Lung (tissue), 12 donors: Measurements from ENCODE around the gene CRIP2. TPM values are rescaled to one million over a fixed set of nuclear protein-coding genes. Genes with fewer than 3 reads are reported as not detected.

ENCODE experiments used
- ATAC-seq: fragments of 200-7000 bp; cut with Tn5 transposase; one replicate; pipeline ENCODE4 v1.9.1; 2020; ENCODE audit warnings: moderate number of reproducible peaks; ENCODE audit not compliant: insufficient read depth, low FRiP score
- DNase-seq, 3 donors: peaks; one replicate each; pipeline ENCODE4 v3.0.0-alpha.2; 2013 to 2017
- H3K27ac ChIP-seq, 2 donors: one replicate each; pipeline ENCODE4 v1.5.1; 2013; ENCODE audit warnings: mild to moderate bottlenecking in 2 of 2, moderate library complexity in 2 of 2, control low read depth in 1 of 2, inconsistent platforms in 1 of 2, low read depth in 1 of 2, low read length in 1 of 2
- H3K27me3 ChIP-seq, 3 donors: one replicate each; pipeline ENCODE4 v1.5.1; 2013; ENCODE audit warnings: low read length in 2 of 3; ENCODE audit not compliant: control insufficient read depth in 3 of 3, insufficient read depth in 3 of 3
- H3K36me3 ChIP-seq, 4 donors: one replicate each; pipeline ENCODE4 v1.5.1; 2013; ENCODE audit warnings: low read length in 4 of 4, mild to moderate bottlenecking in 1 of 4, moderate library complexity in 1 of 4; ENCODE audit not compliant: control insufficient read depth in 4 of 4, insufficient read depth in 4 of 4
- H3K4me1 ChIP-seq, 5 donors: one replicate each; pipeline ENCODE4 v1.5.1; 2013; ENCODE audit warnings: low read length in 5 of 5, mild to moderate bottlenecking in 2 of 5, moderate library complexity in 1 of 5; ENCODE audit not compliant: control insufficient read depth in 5 of 5, insufficient read depth in 5 of 5
- H3K4me3 ChIP-seq: one replicate; pipeline ENCODE4 v1.5.1; 2013; ENCODE audit warnings: mild to moderate bottlenecking, control low read depth, moderate library complexity
- H3K9ac ChIP-seq, 2 donors: one replicate each; pipeline ENCODE4 v1.5.1; 2013; ENCODE audit warnings: low read length in 2 of 2, control low read depth in 1 of 2; ENCODE audit not compliant: insufficient read depth in 1 of 2
- H3K9me3 ChIP-seq, 4 donors: one replicate each; pipeline ENCODE4 v1.5.1; 2013; ENCODE audit warnings: low read length in 3 of 4, mild to moderate bottlenecking in 1 of 4, moderate library complexity in 1 of 4; ENCODE audit not compliant: control insufficient read depth in 4 of 4, insufficient read depth in 3 of 4
- WGBS, 2 donors: extraction: QIAGEN DNeasy Blood & Tissue Kit; methylation state at CpG; one replicate each; pipeline ENCODE4 v1.1.7; 2013; 5-methylcytosine and 5-hydroxymethylcytosine counted together
- polyA plus RNA-seq, 2 donors: library from polyadenylated mRNA; stranded (reverse); fragments of 200-250 nt; gene quantifications; one replicate each; pipeline ENCODE4 v1.2.1, GENCODE V29; 2013
- total RNA-seq, 2 donors: library from RNA; depleted of rRNA in 1 of 2; stranded (reverse); fragments of >200 nt in 1 of 2; gene quantifications; one replicate each; pipeline ENCODE4 v1.2.1, GENCODE V29; 2014 to 2021
- TF ChIP-seq, protein P1 (sequence below): IDR thresholded peaks from 2 replicates; pipeline ENCODE4 v1.5.1; 2012; ENCODE audit warnings: mild to moderate bottlenecking; ENCODE audit errors: control extremely low read depth, extremely low read depth
- donor health status: control.
- donor health status: control.
- donor health status: Bipolar disorder and iron deficiency.
- donor health status: healthy.
- donor health status: DM: yes; HTN: yes; CAD: no.

Gene CRIP2
- total and polyA plus RNA-seq, 4 donors = 135 to 267 (median 205) TPM

DNA sequence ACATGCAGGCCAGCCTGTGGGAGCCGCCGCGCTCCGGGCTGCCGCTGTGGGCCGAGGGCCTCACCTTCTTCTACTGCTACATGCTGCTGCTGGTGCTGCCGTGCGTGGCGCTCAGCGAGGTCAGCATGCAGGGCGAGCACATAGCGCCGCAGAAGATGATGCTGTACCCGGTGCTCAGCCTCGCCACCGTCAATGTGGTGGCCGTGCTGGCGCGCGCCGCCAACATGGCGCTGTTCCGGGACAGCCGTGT is 54.6 kb downstream of the CRIP2 start:
- 15 to 21% methylated on average over 20 to 24 of the region's 24 CpGs for WGBS, 2 donors
- TF ChIP-seq, protein P1, sequence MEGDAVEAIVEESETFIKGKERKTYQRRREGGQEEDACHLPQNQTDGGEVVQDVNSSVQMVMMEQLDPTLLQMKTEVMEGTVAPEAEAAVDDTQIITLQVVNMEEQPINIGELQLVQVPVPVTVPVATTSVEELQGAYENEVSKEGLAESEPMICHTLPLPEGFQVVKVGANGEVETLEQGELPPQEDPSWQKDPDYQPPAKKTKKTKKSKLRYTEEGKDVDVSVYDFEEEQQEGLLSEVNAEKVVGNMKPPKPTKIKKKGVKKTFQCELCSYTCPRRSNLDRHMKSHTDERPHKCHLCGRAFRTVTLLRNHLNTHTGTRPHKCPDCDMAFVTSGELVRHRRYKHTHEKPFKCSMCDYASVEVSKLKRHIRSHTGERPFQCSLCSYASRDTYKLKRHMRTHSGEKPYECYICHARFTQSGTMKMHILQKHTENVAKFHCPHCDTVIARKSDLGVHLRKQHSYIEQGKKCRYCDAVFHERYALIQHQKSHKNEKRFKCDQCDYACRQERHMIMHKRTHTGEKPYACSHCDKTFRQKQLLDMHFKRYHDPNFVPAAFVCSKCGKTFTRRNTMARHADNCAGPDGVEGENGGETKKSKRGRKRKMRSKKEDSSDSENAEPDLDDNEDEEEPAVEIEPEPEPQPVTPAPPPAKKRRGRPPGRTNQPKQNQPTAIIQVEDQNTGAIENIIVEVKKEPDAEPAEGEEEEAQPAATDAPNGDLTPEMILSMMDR = no peak
- no peak overlapping the region for H3K27ac ChIP-seq
- no peak overlapping the region for H3K9ac ChIP-seq
- ATAC-seq = no peak
- H3K27me3 ChIP-seq = peaks cover 0 to 3% (median 0%) of the 10 kb centered on the region in 3 donors
- DNase-seq = no peak
- peak overlapping the region; percentile 10 for H3K4me3 ChIP-seq
- H3K9me3 ChIP-seq = peaks cover 0 to 3% (median 0%) of the 10 kb centered on the region in 4 donors
- peaks cover 0 to 26% (median 6%) of the 10 kb centered on the region in 5 donors for H3K4me1 ChIP-seq
- H3K36me3 ChIP-seq = no peaks in the 10 kb centered on the region

Other genes with a start within 250 kb of the CRIP2 start
- 10 to 100 TPM; 44.2 to 51.4 TPM for gene BTBD6, start 226.3 kb upstream of the CRIP2 start, total RNA-seq
- 10 to 100 TPM; 30.9 to 54.1 TPM for gene BTBD6, start 226.3 kb upstream of the CRIP2 start, polyA plus RNA-seq
- gene BRF1, start 173.8 kb upstream of the CRIP2 start, total RNA-seq = 10 to 100 TPM; 44.0 to 55.3 TPM
- 10 to 100 TPM; 14.2 to 30.4 TPM for gene BRF1, start 173.8 kb upstream of the CRIP2 start, polyA plus RNA-seq
- 10 to 100 TPM; 57.8 to 84.2 TPM for gene PACS2, start 160.1 kb upstream of the CRIP2 start, total RNA-seq
- gene PACS2, start 160.1 kb upstream of the CRIP2 start, polyA plus RNA-seq = 10 to 100 TPM; 37.9 to 87.2 TPM
- 1 to 10 TPM in 1 of 2 donors, under 1 TPM in 1; 0.40 to 2.1 TPM for gene TEX22, start 76.3 kb upstream of the CRIP2 start, total RNA-seq
- under 1 TPM; 0.17 to 0.18 TPM for gene TEX22, start 76.3 kb upstream of the CRIP2 start, polyA plus RNA-seq
- gene MTA1, start 55.0 kb upstream of the CRIP2 start, total RNA-seq = 100 to 1,000 TPM in 1 of 2 donors, 10 to 100 TPM in 1; 64.7 to 113 TPM
- 10 to 100 TPM; 40.2 to 62.6 TPM for gene MTA1, start 55.0 kb upstream of the CRIP2 start, polyA plus RNA-seq
- 100 to 1,000 TPM in 1 of 2 donors, 10 to 100 TPM in 1; 72.8 to 422 TPM for gene CRIP1, start 12.1 kb downstream of the CRIP2 start, total RNA-seq
- 100 to 1,000 TPM; 181 to 465 TPM for gene CRIP1, start 12.1 kb downstream of the CRIP2 start, polyA plus RNA-seq
- gene TEDC1, start 16.4 kb downstream of the CRIP2 start, total RNA-seq = 10 to 100 TPM in 1 of 2 donors, 1 to 10 TPM in 1; 5.8 to 20.8 TPM
- 10 to 100 TPM; 12.8 to 16.0 TPM for gene TEDC1, start 16.4 kb downstream of the CRIP2 start, polyA plus RNA-seq
- 1 to 10 TPM; 3.0 to 5.4 TPM for gene TMEM121, start 51.8 kb downstream of the CRIP2 start, total RNA-seq
- 1 to 10 TPM; 1.1 to 2.6 TPM for gene TMEM121, start 51.8 kb downstream of the CRIP2 start, polyA plus RNA-seq